ENCODE measurements around the gene RTN4RL1.
"Not testable (repeated sequence)": the region's sequence is repeated elsewhere in the genome, so short reads cannot be mapped to it uniquely, and the experiment has no call there.

The RTN4RL1 gene

DNA sequence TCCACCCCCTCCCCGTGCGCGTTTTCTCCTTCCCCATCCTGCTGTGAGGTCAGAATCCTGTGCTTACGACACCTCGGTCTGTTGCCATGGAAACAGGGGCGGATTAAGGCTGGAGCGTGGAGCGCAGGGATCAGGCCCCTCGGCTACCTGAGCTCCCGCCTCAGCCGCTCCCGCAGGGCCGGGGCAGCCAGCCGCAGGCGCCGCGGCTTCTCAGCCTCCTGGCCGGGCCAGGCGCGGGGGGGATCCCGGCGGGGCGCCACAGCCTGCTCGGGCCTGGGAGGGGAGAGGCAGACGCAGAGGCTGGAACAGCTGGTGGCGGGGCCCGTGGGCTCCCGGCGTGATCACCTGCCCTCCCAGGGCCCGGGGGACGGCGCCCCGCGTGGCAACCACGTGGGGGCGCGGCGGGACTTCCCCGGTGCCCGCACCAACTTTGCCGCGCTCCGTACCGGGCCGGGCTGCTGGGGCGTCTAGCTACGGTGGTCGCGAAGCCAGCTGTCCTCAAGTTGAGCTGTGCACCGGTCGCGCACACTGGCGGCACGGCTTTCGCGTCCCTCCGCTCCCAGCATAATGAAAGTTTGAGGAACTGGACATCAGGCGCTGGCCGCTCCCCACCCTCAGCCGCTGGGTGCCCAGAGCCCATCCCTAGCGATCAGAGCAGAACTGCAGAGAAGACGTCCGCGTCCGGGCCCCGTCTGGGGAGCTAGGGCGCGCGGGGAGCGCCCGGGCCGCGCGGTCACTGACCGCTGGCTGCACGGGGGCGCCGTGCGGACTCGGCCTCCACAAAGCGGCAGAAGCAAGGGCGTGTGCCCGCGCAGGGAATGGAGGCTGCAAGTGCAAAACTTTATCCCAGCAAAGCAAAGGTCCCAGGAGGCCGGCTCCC, 1.2 kb downstream of the RTN4RL1 start:
- peak; percentile 73 for DNase-seq

GRCh38 chr17:2023256-2023655, 1.9 kb downstream of the RTN4RL1 start:
- no peak for DNase-seq

DNA sequence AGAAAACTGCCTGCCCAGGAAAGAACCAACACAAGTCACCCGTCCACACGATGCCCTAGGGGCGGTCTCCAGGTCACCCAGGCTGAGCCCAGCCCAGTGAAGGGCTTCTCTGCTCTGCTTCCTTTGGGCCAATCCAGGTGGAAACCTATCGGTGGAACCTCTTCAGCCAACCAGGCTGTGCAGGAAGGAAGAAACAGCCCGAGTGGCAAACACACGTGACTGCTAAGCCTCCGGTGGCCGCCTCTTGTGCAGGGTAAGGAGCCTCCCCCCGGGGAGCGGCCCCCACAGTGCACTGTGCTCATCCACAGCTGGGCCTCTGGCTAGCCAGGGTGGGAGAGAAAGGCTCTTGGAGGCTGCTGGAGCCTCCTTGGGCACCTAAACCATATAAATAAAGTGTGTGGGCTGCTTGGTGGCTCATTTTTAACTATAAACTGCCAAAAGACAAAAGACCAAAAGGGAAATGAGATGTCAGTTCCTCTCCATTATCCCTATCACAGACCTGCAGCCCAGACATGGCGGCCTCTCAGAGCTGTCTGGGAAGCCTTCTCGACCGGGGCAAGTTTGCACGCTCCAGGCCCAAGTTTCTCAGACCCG, 2.4 kb downstream of the RTN4RL1 start:
- no peak for DNase-seq

GRCh38 chr17:2020721-2021120, 4.4 kb downstream of the RTN4RL1 start:
- no peak for DNase-seq

DNA sequence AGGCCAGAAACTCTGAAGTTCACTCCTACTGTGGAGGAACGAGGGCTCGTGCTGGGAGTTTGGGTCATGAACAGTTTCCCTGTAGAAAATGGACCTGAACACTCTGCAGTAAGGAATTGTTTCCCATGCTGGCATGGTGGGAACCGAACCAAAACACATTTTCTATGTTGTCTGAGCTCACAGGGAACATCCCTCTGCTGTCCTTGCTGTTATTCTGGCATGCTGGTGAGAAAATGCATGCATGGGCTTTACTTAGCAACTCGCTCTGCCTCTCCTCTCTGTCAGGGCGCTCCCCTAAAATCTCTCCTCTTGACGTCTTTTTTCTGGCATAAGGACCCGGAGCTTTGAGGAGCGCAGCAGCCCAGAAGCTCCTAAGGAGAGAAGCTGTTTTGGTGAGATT, 5.4 kb downstream of the RTN4RL1 start:
- DNase-seq = no peak

- peak; percentile 84 for DNase-seq
Observed at GRCh38 chr17:2018716-2019510, 6.2 kb downstream of the RTN4RL1 start.

DNA sequence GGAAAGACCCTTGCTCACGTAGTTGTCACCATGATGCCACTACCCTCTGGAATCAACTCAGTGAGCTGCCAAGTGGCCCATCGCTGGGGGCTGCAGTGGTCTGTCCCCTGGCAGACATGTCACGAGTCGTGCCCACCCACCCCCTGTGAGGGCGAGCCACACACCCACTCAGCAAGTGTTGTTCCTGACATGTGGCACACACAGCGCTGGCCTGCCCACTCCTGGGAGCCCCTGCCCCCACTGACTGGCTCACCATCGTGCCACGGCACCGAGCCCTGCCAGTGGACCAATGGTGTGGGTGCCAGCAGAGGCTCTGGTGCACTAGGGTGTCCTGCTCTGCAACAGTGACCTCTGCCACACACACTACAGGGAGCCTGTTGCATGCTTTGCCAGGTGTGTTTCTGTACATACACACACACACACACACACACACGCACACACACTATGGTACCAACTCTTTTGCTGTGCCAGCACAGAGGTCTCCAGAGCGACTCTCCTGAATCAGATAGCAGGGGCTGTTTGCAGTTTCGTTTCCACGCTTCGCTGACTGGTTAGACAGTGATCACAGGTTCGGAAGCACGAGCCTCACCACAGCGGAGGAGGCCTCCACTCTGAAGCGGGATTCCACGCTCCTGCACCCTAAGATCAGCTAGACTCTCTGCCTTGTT, 7.7 kb downstream of the RTN4RL1 start:
- peak; percentile 33 for DNase-seq

- DNase-seq = no peak
Observed at GRCh38 chr17:2016494-2016893, 8.6 kb downstream of the RTN4RL1 start.

- DNase-seq = no peak
Observed at GRCh38 chr17:2015314-2015713, 9.8 kb downstream of the RTN4RL1 start.

DNA sequence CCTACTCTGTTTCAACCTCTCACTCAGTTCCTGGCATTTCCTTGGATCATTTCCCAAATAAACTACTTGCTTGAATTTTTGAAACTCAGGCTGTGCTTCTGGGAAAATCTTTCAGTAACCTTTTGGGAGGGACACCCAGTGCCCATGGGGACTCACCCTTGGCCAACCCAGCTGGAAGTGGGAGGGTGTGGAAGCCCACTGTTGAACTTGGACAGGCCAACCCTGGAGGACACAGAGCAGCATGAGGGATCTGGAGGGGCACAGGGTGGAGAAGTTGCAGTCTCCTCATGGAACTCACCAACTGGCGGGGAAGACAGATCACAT, 11.2 kb downstream of the RTN4RL1 start:
- no peak for DNase-seq

GRCh38 chr17:2013220-2013993, 11.7 kb downstream of the RTN4RL1 start:
- not testable (repeated sequence) for DNase-seq

- DNase-seq = no peak
Observed at GRCh38 chr17:2012499-2012898, 12.6 kb downstream of the RTN4RL1 start.

- no peak for DNase-seq
Observed at GRCh38 chr17:2011411-2012371, 13.4 kb downstream of the RTN4RL1 start.

DNA sequence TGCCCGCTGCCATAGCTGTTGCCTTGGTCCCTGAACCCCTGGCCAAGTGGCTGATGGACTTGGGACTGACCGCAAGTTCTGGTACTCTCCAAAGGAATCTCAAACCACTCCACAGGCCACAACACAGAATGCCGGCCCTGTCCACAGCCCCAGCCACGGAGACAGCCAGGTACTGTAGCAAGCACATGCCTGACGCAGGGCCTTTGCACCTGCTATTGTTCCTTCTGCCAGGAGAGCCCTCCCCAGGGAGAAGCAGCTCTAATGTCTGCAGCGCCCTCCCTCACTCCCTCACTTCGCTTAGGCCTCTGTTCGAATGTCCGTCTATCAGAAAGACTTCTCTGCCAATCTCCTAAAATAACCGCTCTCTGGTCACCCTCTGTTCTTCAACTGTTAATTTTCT, 15.4 kb downstream of the RTN4RL1 start:
- DNase-seq = no peak

GRCh38 chr17:2008332-2009126, 16.6 kb downstream of the RTN4RL1 start:
- DNase-seq = no peak

- no peak for DNase-seq
Observed at GRCh38 chr17:2004435-2004952, 20.6 kb downstream of the RTN4RL1 start.

- no peak for DNase-seq
Observed at GRCh38 chr17:2003525-2003924, 21.6 kb downstream of the RTN4RL1 start.

DNA sequence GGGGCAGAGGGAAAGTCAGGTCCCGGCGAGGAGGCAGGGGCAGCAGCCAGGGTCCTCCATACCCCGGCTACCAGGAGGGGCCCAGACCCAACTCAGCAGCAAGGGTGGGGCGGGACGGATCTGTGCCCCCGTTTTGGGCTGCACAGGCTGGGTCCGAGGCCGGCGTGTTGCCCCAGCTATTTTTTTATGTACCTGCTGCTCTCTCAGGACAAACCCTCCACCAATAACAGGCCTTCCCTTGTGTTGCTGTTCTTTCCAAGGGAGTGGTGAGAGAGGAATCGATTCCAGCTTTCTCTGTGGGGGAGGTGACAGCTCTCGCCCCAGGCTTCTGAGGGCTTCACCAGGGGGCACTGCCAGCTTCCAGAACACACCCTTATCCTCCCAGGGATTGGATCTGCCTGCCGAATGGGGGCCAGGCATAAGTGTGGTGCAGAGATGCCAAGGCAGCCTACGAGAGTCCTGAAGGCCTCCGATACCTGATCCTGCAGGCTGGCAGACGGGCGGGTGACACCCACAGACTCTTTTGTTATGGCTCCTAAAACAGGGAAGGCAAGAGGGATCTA, 22.3 kb downstream of the RTN4RL1 start:
- DNase-seq = peak; percentile 80

- peak; percentile 78 for DNase-seq
Observed at GRCh38 chr17:1999557-2000251, 25.4 kb downstream of the RTN4RL1 start.

Measured in NCI-H2171 treated with DMSO at 0.1 percent for 48 hours (cell line).